ENCODE results near the gene LHPP. TPM values are rescaled to one million over a fixed set of nuclear protein-coding genes. Genes with fewer than 3 reads are reported as not detected.

Gene LHPP
- total and polyA plus RNA-seq, 4 experiments from 2014 or later: 17.9 to 22.4 (median 19.2) TPM

DNA sequence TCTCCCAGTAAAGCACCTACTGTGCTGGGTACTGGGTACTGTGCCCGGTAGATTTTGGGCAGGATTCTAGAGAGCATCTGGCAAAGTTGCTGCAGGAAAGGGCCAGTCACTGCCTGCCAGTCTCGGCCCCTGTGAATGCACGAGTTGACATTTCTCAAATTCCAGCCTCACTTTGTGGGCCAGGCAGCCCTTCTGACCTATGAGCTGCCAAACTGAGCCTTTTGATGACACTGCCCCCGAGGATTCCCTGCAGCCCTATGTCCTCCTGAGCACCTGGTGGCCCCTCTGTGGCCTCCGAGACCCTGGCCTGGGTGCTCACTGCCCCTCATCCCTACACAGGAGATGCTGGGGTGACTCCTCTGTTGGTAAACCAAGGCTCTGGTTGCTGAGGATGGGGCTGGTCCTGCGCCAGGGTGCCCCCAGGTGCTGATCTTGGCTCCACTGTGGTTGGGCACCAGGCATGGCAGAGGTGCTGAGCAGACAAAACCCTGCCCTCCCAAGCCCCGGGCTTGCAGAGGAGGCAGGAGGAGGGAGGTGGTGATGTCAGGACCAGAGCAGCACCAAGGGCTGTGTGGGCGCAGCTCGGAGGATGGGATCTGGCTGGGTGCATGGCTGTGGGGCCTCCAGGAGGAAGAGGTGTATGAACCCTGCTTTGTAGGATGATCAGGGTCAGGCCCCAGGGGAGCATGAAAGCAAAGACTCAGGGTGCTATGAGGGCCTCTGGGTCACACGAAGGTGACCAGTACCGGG, 16.2 kb downstream of the LHPP start:
- Histone ChIP-seq H3K27me3 (ENCODE audit: insufficient read depth, low read length) (no peaks in the 10 kb centered on the region), H3K4me1 (ENCODE audit: insufficient read depth, low read length) (no peaks in the 10 kb centered on the region), H3K4me3 (ENCODE audit: low read length in 2 of 2) (no peak overlapping the region), H3K36me3 (ENCODE audit: insufficient read depth, low read length) (no peaks in the 10 kb centered on the region), H3K27ac (ENCODE audit: low read depth, low read length) (no peak overlapping the region), H3K9me3 (ENCODE audit: control insufficient read depth in 1 of 2, low read length in 2 of 2) (no peaks in the 10 kb centered on the region)
- Mint-ChIP-seq H3K4me1 (peaks cover 0 to 4% (median under 1%) of the 10 kb centered on the region in 4 donors), H3K4me3 (no peak overlapping the region), H3K27me3 (no peaks in the 10 kb centered on the region), H3K9me3 (no peaks in the 10 kb centered on the region), H3K36me3 (no peaks in the 10 kb centered on the region), H3K27ac (no peak overlapping the region)
- CTCF ChIA-PET (ENCODE audit: partially characterized antibody): no interaction called here
- POLR2A ChIA-PET (ENCODE audit: partially characterized antibody): no interaction called here
- DNase-seq: no peak
- intact Hi-C loops (cut with micrococcal nuclease): no loop called here

DNA sequence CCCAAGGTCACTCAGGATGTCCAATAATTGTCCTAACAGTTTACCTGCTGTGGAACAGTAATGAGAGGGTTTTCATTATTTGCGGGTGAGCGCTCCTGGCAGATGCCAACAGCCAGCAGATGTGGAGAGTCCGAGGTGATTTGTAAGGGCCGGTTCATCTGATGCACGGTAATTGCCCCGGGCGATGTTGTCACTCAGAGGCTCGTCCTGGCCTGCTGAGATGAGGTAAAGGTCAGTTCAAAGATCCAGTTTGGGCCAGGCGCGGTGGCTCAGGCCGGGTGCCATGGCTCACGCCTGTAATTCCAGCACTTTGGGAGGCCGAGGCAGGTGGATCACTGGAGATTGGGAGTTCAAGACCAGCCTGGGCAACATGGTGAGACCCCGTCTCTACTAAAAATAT, 16.9 kb downstream of the LHPP start:
- no peak overlapping the region for H3K27ac Mint-ChIP-seq
- no peaks in the 10 kb centered on the region for H3K36me3 Mint-ChIP-seq
- Histone ChIP-seq H3K9me3 (ENCODE audit: control insufficient read depth in 1 of 2, low read length in 2 of 2) (no peaks in the 10 kb centered on the region), H3K4me3 (ENCODE audit: low read length in 2 of 2) (no peak overlapping the region), H3K36me3 (ENCODE audit: insufficient read depth, low read length) (no peaks in the 10 kb centered on the region), H3K27me3 (ENCODE audit: insufficient read depth, low read length) (no peaks in the 10 kb centered on the region), H3K27ac (ENCODE audit: low read depth, low read length) (no peak overlapping the region), H3K4me1 (ENCODE audit: insufficient read depth, low read length) (no peaks in the 10 kb centered on the region)
- POLR2A ChIA-PET (ENCODE audit: partially characterized antibody): no interaction called here
- H3K4me1 Mint-ChIP-seq: peaks cover 0 to 4% (median under 1%) of the 10 kb centered on the region in 4 donors
- no peaks in the 10 kb centered on the region for H3K27me3 Mint-ChIP-seq
- H3K4me3 Mint-ChIP-seq: no peak overlapping the region
- CTCF ChIA-PET (ENCODE audit: partially characterized antibody): no interaction called here
- DNase-seq: no peak
- intact Hi-C loops (cut with micrococcal nuclease): no loop called here
- H3K9me3 Mint-ChIP-seq: no peaks in the 10 kb centered on the region

DNA sequence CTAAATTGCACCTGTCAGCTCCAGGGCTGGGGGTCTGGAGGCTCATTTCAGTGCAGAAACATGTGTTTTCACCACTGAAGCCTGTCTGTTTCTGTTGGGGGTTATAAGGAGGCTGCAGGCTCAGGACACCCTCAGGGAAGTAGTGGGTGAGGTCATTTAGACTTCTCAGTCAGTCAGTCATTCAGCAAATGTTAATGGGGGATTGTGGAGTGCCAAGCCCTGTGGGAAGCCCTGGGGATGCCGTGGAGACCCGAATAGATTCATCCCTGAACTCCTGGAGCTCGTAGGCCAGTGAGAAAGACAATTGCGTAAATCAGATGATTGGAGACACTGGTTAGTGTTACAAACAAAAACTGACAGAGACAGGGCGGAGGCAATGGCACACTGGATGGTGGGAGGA, 19.2 kb downstream of the LHPP start:
- CTCF ChIA-PET (ENCODE audit: partially characterized antibody): interaction anchor here (0.7 kb wide), 1 partner anchor 481 kb away, joined by 3 read pairs; no protein-coding TSS in a partner anchor
- H3K27ac ChIP-seq (ENCODE audit: low read depth, low read length): no peak overlapping the region
- intact Hi-C loops (cut with micrococcal nuclease): no loop called here
- no peak overlapping the region for H3K4me3 ChIP-seq (ENCODE audit: low read length in 2 of 2)
- no peaks in the 10 kb centered on the region for H3K4me1 ChIP-seq (ENCODE audit: insufficient read depth, low read length)
- Mint-ChIP-seq H3K4me1 (no peaks in the 10 kb centered on the region), H3K36me3 (peaks cover 2% of the 10 kb centered on the region in 2 donors), H3K27ac (no peak overlapping the region), H3K4me3 (no peak overlapping the region), H3K27me3 (no peaks in the 10 kb centered on the region), H3K9me3 (peaks cover 0 to 1% (median 0%) of the 10 kb centered on the region in 8 donors)
- no peaks in the 10 kb centered on the region for H3K27me3 ChIP-seq (ENCODE audit: insufficient read depth, low read length)
- H3K9me3 ChIP-seq (ENCODE audit: control insufficient read depth in 1 of 2, low read length in 2 of 2): no peaks in the 10 kb centered on the region
- POLR2A ChIA-PET (ENCODE audit: partially characterized antibody): no interaction called here
- no peaks in the 10 kb centered on the region for H3K36me3 ChIP-seq (ENCODE audit: insufficient read depth, low read length)
- no peak for DNase-seq

DNA sequence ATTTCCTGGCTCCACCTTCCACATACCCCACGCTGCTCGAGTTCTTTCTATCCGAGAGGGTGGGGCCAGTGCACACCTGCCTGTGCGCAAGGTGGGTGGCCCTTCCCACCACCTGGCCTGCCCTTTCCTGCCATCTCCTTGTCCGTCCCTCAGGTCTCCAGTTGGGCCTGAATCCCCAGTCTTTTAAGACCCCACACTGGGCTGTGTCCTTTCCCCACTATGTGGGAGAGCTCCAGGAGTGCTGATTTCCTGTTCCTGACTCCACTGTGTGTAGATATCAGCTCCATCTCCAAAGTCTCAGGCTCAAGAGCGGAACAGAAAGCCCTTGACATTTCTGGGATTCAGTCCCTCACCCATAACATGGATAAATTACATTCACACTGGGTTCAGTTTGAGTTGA, 20.1 kb downstream of the LHPP start:
- Histone ChIP-seq H3K4me1 (ENCODE audit: insufficient read depth, low read length) (no peaks in the 10 kb centered on the region), H3K9me3 (ENCODE audit: control insufficient read depth in 1 of 2, low read length in 2 of 2) (no peaks in the 10 kb centered on the region), H3K36me3 (ENCODE audit: insufficient read depth, low read length) (no peaks in the 10 kb centered on the region), H3K27ac (ENCODE audit: low read depth, low read length) (no peak overlapping the region), H3K4me3 (ENCODE audit: low read length in 2 of 2) (no peak overlapping the region), H3K27me3 (ENCODE audit: insufficient read depth, low read length) (no peaks in the 10 kb centered on the region)
- CTCF ChIA-PET (ENCODE audit: partially characterized antibody): no interaction called here
- intact Hi-C loops (cut with micrococcal nuclease): no loop called here
- Mint-ChIP-seq H3K9me3 (peaks cover 0 to 3% (median 0%) of the 10 kb centered on the region in 8 donors), H3K4me1 (no peaks in the 10 kb centered on the region), H3K36me3 (peaks cover 3 to 10% of the 10 kb centered on the region in 2 donors), H3K4me3 (no peak overlapping the region), H3K27me3 (no peaks in the 10 kb centered on the region), H3K27ac (peak overlapping the region in 3 of 7 donors; percentile 53 to 83 (median 61))
- POLR2A ChIA-PET (ENCODE audit: partially characterized antibody): no interaction called here
- DNase-seq: no peak

DNA sequence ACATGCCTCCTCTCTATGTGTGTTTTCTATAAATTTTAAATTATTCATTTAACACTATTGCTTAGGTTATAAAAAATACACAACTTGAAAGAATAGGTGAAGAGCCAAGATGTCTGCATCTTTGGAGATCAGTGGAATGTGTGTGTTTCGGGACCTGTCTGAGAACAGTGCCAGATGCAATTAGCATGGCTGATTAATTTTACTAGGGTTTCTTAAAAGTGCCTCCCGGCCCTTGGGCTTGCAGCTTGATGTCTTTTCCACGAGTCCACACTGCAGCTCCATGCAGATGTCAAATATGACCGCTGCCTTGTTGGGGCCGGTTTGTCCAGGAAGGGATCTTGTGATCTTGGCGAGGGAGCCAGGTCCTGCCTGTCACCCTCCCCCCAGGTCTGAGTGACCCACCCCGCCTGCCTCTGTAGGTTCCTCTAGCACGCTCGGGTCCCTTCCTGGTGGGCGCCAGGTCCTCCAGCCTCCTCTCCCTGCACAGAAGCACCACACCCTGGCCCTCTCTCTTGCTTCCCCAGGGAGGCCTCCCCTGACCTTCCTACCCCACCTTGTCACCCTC, 20.7 kb downstream of the LHPP start:
- no peak overlapping the region for H3K4me3 Mint-ChIP-seq
- POLR2A ChIA-PET (ENCODE audit: partially characterized antibody): no interaction called here
- H3K9me3 Mint-ChIP-seq: peaks cover 0 to 7% (median 0%) of the 10 kb centered on the region in 8 donors
- no peaks in the 10 kb centered on the region for H3K4me1 Mint-ChIP-seq
- peaks cover 4 to 16% of the 10 kb centered on the region in 2 donors for H3K36me3 Mint-ChIP-seq
- peak overlapping the region in 1 of 7 donors; percentile 36 for H3K27ac Mint-ChIP-seq
- DNase-seq: no peak
- CTCF ChIA-PET (ENCODE audit: partially characterized antibody): no interaction called here
- Histone ChIP-seq H3K36me3 (ENCODE audit: insufficient read depth, low read length) (no peaks in the 10 kb centered on the region), H3K27ac (ENCODE audit: low read depth, low read length) (no peak overlapping the region), H3K4me1 (ENCODE audit: insufficient read depth, low read length) (no peaks in the 10 kb centered on the region), H3K9me3 (ENCODE audit: control insufficient read depth in 1 of 2, low read length in 2 of 2) (no peaks in the 10 kb centered on the region), H3K4me3 (ENCODE audit: low read length in 2 of 2) (no peak overlapping the region), H3K27me3 (ENCODE audit: insufficient read depth, low read length) (no peaks in the 10 kb centered on the region)
- intact Hi-C loops (cut with micrococcal nuclease): no loop called here
- no peaks in the 10 kb centered on the region for H3K27me3 Mint-ChIP-seq

- ChIA-PET CTCF (ENCODE audit: partially characterized antibody) (no interaction called here), POLR2A (ENCODE audit: partially characterized antibody) (no interaction called here)
- H3K27me3 ChIP-seq (ENCODE audit: insufficient read depth, low read length): no peaks in the 10 kb centered on the region
- no peaks in the 10 kb centered on the region for H3K36me3 ChIP-seq (ENCODE audit: insufficient read depth, low read length)
- intact Hi-C loops (cut with micrococcal nuclease): no loop called here
- H3K36me3 Mint-ChIP-seq: peaks cover 4 to 20% of the 10 kb centered on the region in 2 donors
- no peaks in the 10 kb centered on the region for H3K4me1 ChIP-seq (ENCODE audit: insufficient read depth, low read length)
- H3K4me1 Mint-ChIP-seq: no peaks in the 10 kb centered on the region
- H3K27me3 Mint-ChIP-seq: no peaks in the 10 kb centered on the region
- H3K4me3 ChIP-seq (ENCODE audit: low read length in 2 of 2): no peak overlapping the region
- no peak overlapping the region for H3K27ac ChIP-seq (ENCODE audit: low read depth, low read length)
- H3K4me3 Mint-ChIP-seq: no peak overlapping the region
- peak overlapping the region in 5 of 7 donors; percentile 16 to 84 (median 63) for H3K27ac Mint-ChIP-seq
- no peaks in the 10 kb centered on the region for H3K9me3 ChIP-seq (ENCODE audit: control insufficient read depth in 1 of 2, low read length in 2 of 2)
- H3K9me3 Mint-ChIP-seq: peaks cover 0 to 8% (median 0%) of the 10 kb centered on the region in 8 donors
- no peak for DNase-seq
These were observed 21.3 kb downstream of the LHPP start for GRCh38 chr10:124482876-124483275.

DNA sequence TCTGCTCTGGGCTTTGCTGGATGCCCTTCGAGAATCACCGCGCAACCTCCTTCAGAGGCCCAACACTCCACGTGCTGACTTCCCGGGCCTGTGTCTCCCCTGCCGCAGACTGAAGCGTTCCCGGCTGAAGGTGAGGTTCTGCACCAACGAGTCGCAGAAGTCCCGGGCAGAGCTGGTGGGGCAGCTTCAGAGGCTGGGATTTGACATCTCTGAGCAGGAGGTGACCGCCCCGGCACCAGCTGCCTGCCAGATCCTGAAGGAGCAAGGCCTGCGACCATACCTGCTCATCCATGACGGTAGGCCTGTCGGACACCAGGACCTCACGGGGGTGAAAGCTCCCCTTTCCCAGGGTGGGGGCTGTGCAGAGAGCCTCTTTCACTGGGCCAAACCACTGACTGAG, 22.4 kb downstream of the LHPP start:
- Mint-ChIP-seq H3K4me1 (no peaks in the 10 kb centered on the region), H3K27ac (peak overlapping the region in 1 of 7 donors; percentile 32), H3K9me3 (peaks cover 0 to 8% (median 0%) of the 10 kb centered on the region in 8 donors), H3K36me3 (peaks cover 13 to 29% of the 10 kb centered on the region in 2 donors), H3K27me3 (no peaks in the 10 kb centered on the region), H3K4me3 (no peak overlapping the region)
- ChIA-PET CTCF (ENCODE audit: partially characterized antibody) (interaction anchor here (1.4 kb wide), 1 partner anchor 47 kb away, joined by 3 read pairs; no protein-coding TSS in a partner anchor), POLR2A (ENCODE audit: partially characterized antibody) (interaction anchor here (0.7 kb wide), 1 partner anchor 461 kb away, joined by 3 read pairs; no protein-coding TSS in a partner anchor)
- intact Hi-C loops (cut with micrococcal nuclease): no loop called here
- Histone ChIP-seq H3K9me3 (ENCODE audit: control insufficient read depth in 1 of 2, low read length in 2 of 2) (no peaks in the 10 kb centered on the region), H3K4me3 (ENCODE audit: low read length in 2 of 2) (no peak overlapping the region), H3K27ac (ENCODE audit: low read depth, low read length) (no peak overlapping the region), H3K4me1 (ENCODE audit: insufficient read depth, low read length) (no peaks in the 10 kb centered on the region), H3K27me3 (ENCODE audit: insufficient read depth, low read length) (no peaks in the 10 kb centered on the region), H3K36me3 (ENCODE audit: insufficient read depth, low read length) (no peaks in the 10 kb centered on the region)
- DNase-seq: no peak

Measured in CD4-positive, alpha-beta memory T cell (primary cell).